HK-2 (cell line): ENCODE data around the gene NR2F2.
A peak's percentile ranks its signal among the peaks of the same experiment; 100 is the strongest.

Source experiments
- DNase-seq: peaks from one replicate; pipeline ENCODE4 v3.0.0-alpha.2; 2018; ENCODE audit not compliant: unreplicated experiment

Gene NR2F2

GRCh38 chr15:96330450-96331143, at the start of gene NR2F2:
NR2F2 (plus strand) TSS chr15:96330700; CDS start chr15:96332106, 1,406 bp downstream.
- peak; percentile 81 for DNase-seq

- peak; percentile 55 for DNase-seq
These were observed 45.2 kb upstream of the NR2F2 start for GRCh38 chr15:96285305-96285704.

- no peak for DNase-seq
These were observed 44.7 kb upstream of the NR2F2 start for GRCh38 chr15:96285729-96286254.

- no peak for DNase-seq
These were observed 39.8 kb upstream of the NR2F2 start for GRCh38 chr15:96290679-96291078.

GRCh38 chr15:96292635-96293034, 37.9 kb upstream of the NR2F2 start:
- no peak for DNase-seq

- no peak for DNase-seq
These were observed 37.1 kb upstream of the NR2F2 start for GRCh38 chr15:96293441-96293840.

GRCh38 chr15:96294766-96295165, 35.7 kb upstream of the NR2F2 start:
- DNase-seq = no peak

- no peak for DNase-seq
These were observed 34.2 kb upstream of the NR2F2 start for GRCh38 chr15:96296264-96296663.

- DNase-seq = no peak
These were observed 32.7 kb upstream of the NR2F2 start for GRCh38 chr15:96297783-96298182.

- no peak for DNase-seq
These were observed 32.3 kb upstream of the NR2F2 start for GRCh38 chr15:96298217-96298616.

- DNase-seq = no peak
These were observed 29.7 kb upstream of the NR2F2 start for GRCh38 chr15:96300836-96301235.

- DNase-seq = no peak
These were observed 26.9 kb upstream of the NR2F2 start for GRCh38 chr15:96303503-96304056.

GRCh38 chr15:96304839-96305238, 25.7 kb upstream of the NR2F2 start:
- DNase-seq = no peak

- no peak for DNase-seq
These were observed 24.2 kb upstream of the NR2F2 start for GRCh38 chr15:96306321-96306720.

- no peak for DNase-seq
These were observed 22.6 kb upstream of the NR2F2 start for GRCh38 chr15:96307856-96308394.

GRCh38 chr15:96309143-96309660, 21.3 kb upstream of the NR2F2 start:
- no peak for DNase-seq

GRCh38 chr15:96311256-96311955, 19.1 kb upstream of the NR2F2 start:
- DNase-seq = no peak

GRCh38 chr15:96311956-96312294, 18.6 kb upstream of the NR2F2 start:
- no peak for DNase-seq

GRCh38 chr15:96312641-96313335, 17.7 kb upstream of the NR2F2 start:
- DNase-seq = no peak

GRCh38 chr15:96314518-96314917, 16.0 kb upstream of the NR2F2 start:
- DNase-seq = no peak

GRCh38 chr15:96314963-96315362, 15.5 kb upstream of the NR2F2 start:
- no peak for DNase-seq
